K562 (cell line): Measurements from ENCODE around the gene ACADSB. TPM values are rescaled to one million over a fixed set of nuclear protein-coding genes. Genes with fewer than 3 reads are reported as not detected.

ENCODE experiments used
- ATAC-seq: fragments of 200-7000 bp; cut with Tn5 transposase; 3 replicates; pipeline ENCODE4 v1.9.1; 2020; ENCODE audit warnings: moderate library complexity
- BruUV-seq: library from RNA; stranded (reverse); fragments of 400-500 nt; replicated peaks from 2 replicates; lab custom pipeline; 2021; lab: Mats Ljungman, UMichigan
- CTCF ChIA-PET: fragments of 300-600 bp; formaldehyde crosslinking; extraction: SDS; loops from one replicate; lab custom pipeline; 2021; ENCODE audit warnings: low intra/inter-chr PET ratio; lab: Yijun Ruan, JAX
- POLR2A ChIA-PET: fragments of 300-600, 350-650 bp; sonication (Branson Sonifier 250); formaldehyde crosslinking; extraction: SDS; loops from one replicate; lab custom pipeline; 2021; ENCODE audit warnings: antibody characterized with exemption, inconsistent platforms; lab: Yijun Ruan, JAX
- DNase-seq, 4 experiments: peaks; one replicate each; pipeline versions ENCODE4 v3.0.0 to v3.0.0-alpha.2; 2011 to 2018; ENCODE audit warnings: low spot score in 3 of 4, mixed read lengths in 3 of 4; ENCODE audit errors: extremely low read depth in 1 of 4
- FAIRE-seq: peaks from 2 replicates; lab custom pipeline; 2011; peaks lifted over from hg19 to GRCh38; lab: Jason Lieb, UNC
- H2AFZ ChIP-seq: 2 replicates; pipeline ENCODE4 v1.6.0; 2011; ENCODE audit warnings: low read depth, low read length, control low read depth, inconsistent platforms
- H3K27ac ChIP-seq: fragments of 200-600 bp; 3 replicates; pipeline ENCODE4 v1.8.0; 2011; ENCODE audit warnings: low read depth, mild to moderate bottlenecking, control low read depth, inconsistent platforms, low read length, moderate library complexity, mixed read lengths; ENCODE audit errors: extremely low read depth
- H3K27me3 ChIP-seq, 2 experiments: fragments of 300-600 bp in 1 of 2; 2 replicates in 1 of 2; 3 replicates in 1 of 2; pipeline versions ENCODE4 v1.6.0 to v1.8.0; 2011; ENCODE audit warnings: inconsistent platforms in 2 of 2, low read length in 2 of 2, mild to moderate bottlenecking in 1 of 2, mixed read lengths in 1 of 2, moderate library complexity in 1 of 2; ENCODE audit not compliant: control insufficient read depth in 2 of 2, insufficient read depth in 2 of 2
- H3K36me3 ChIP-seq: fragments of 300-600 bp; 3 replicates; pipeline ENCODE4 v1.8.0; 2011; ENCODE audit warnings: mild to moderate bottlenecking, low read length, inconsistent platforms; ENCODE audit not compliant: control insufficient read depth, insufficient read depth
- H3K4me1 ChIP-seq, 2 experiments: fragments of 200-600 bp in 1 of 2; replicated peaks in 1 of 2; 2 replicates in 1 of 2; 3 replicates in 1 of 2; pipeline versions ENCODE4 v1.5.1 to v1.8.0; 2011; ENCODE audit warnings: inconsistent platforms in 2 of 2, low read length in 2 of 2, mild to moderate bottlenecking in 1 of 2, mixed read lengths in 1 of 2, moderate library complexity in 1 of 2; ENCODE audit not compliant: control insufficient read depth in 2 of 2, insufficient read depth in 2 of 2
- H3K4me2 ChIP-seq: 2 replicates; pipeline ENCODE4 v1.6.1; 2011; ENCODE audit warnings: low read length, control low read depth, inconsistent platforms, mixed read lengths; ENCODE audit not compliant: insufficient read depth
- H3K4me3 ChIP-seq: fragments of 200-600 bp; sonication (generic), shearing (Covaris generic); 2 replicates; pipeline ENCODE4 v1.5.1; 2016; ENCODE audit warnings: control low read depth, inconsistent platforms
- H3K79me2 ChIP-seq: fragments of 200-600 bp; 3 replicates; pipeline ENCODE4 v1.8.0; 2011; ENCODE audit warnings: low read length, inconsistent platforms; ENCODE audit not compliant: control insufficient read depth, insufficient read depth
- H3K9ac ChIP-seq, 2 experiments: 2 replicates each; pipeline versions ENCODE4 v1.6.0 to v1.6.1; 2011; ENCODE audit warnings: low read depth in 2 of 2, low read length in 2 of 2, control low read depth in 1 of 2, inconsistent platforms in 1 of 2, mild to moderate bottlenecking in 1 of 2, mixed read lengths in 1 of 2; ENCODE audit not compliant: insufficient read depth in 1 of 2
- H3K9me1 ChIP-seq: one replicate; pipeline ENCODE4 v1.6.0; 2011; ENCODE audit warnings: inconsistent platforms, mild to moderate bottlenecking, low read length, moderate library complexity; ENCODE audit not compliant: control insufficient read depth, insufficient read depth
- H3K9me3 ChIP-seq: replicated peaks from 2 replicates; pipeline ENCODE4 v1.5.1; 2011; ENCODE audit warnings: low read depth, low read length, inconsistent platforms; ENCODE audit not compliant: control insufficient read depth, insufficient read depth
- H4K20me1 ChIP-seq: replicated peaks from 2 replicates; pipeline ENCODE4 v1.6.1; 2011; ENCODE audit warnings: low read length, inconsistent platforms, mixed read lengths; ENCODE audit not compliant: control insufficient read depth, insufficient read depth
- BRCA1 ChIP-seq, 2 experiments: fragments of 450-650 bp in 1 of 2; sonication (generic) in 1 of 2; formaldehyde crosslinking in 1 of 2; IDR thresholded peaks; 2 replicates each; pipeline versions ENCODE4 v1.5.0 to v1.6.1; 2017 to 2020; ENCODE audit warnings: mild to moderate bottlenecking in 1 of 2, missing genetic modification reagents in 1 of 2
- KLF10 ChIP-seq: fragments of 250-450 bp; sonication (Bioruptor Pico); IDR thresholded peaks from 2 replicates; pipeline ENCODE4 v1.6.1; 2021; ENCODE audit warnings: matching md5 sums
- MCM2 ChIP-seq: fragments of 450-650 bp; IDR thresholded peaks from 2 replicates; pipeline ENCODE4 v1.6.1; 2017; ENCODE audit warnings: low read depth, mild to moderate bottlenecking
- NFIX ChIP-seq: fragments of 250-450 bp; sonication (Bioruptor Pico); IDR thresholded peaks from 2 replicates; pipeline ENCODE4 v1.4.0; 2020; ENCODE audit warnings: low read depth, mild to moderate bottlenecking, moderate library complexity
- PML ChIP-seq: IDR thresholded peaks from 2 replicates; pipeline ENCODE4 v1.6.1; 2012; ENCODE audit warnings: low read length, inconsistent platforms
- ZNF431 ChIP-seq: sonication (generic); formaldehyde crosslinking; IDR thresholded peaks from 2 replicates; pipeline ENCODE4 v1.8.0; 2022; ENCODE audit warnings: mild to moderate bottlenecking, missing genetic modification reagents
- ZNF444 ChIP-seq: fragments of 250-450 bp; sonication (Bioruptor Pico); IDR thresholded peaks from 2 replicates; pipeline ENCODE4 v1.4.0; 2020; ENCODE audit warnings: mild to moderate bottlenecking, moderate library complexity
- WGBS: fragments of 100-300 bp; shearing (Covaris generic); methylation state at CpG from one replicate; pipeline ENCODE4 v1.1.6; 2016; ENCODE audit warnings: low coverage, mixed read lengths; ENCODE audit not compliant: insufficient coverage; ENCODE audit errors: missing lambda C conversion rate; 5-methylcytosine and 5-hydroxymethylcytosine counted together
- in situ Hi-C: fragments of 300-500 bp; cut with MboI; formaldehyde crosslinking; loops from 4 replicates; pipeline ENCODE4 v1.15.0; 2018; ENCODE audit warnings: inconsistent platforms, mixed read lengths
- intact Hi-C: fragments of 100-400 bp; cut with micrococcal nuclease; formaldehyde crosslinking; loops from 2 replicates; pipeline ENCODE4 v1.14.2; 2022
- polyA plus RNA-seq, 8 experiments: library from polyadenylated mRNA; depleted of rRNA in 4 of 8; stranded (reverse) in 5 of 8; unstranded in 3 of 8; fragments of >200 nt; fragmentation: Nextera tagmentation in 2 of 8; fragmentation: Illumina TruSeq in 1 of 8; extraction: Ambion mirVana in 2 of 8; extraction: Trizol in 1 of 8; gene quantifications; 2 replicates each; pipeline versions ENCODE4 v1.2.1 to v1.2.3, GENCODE V29; 2011 to 2014; ENCODE audit warnings: inconsistent platforms in 1 of 8, missing spikeins in 1 of 8
- total RNA-seq, 7 experiments: library from RNA; depleted of rRNA in 6 of 7; stranded (reverse); fragments of >200 nt in 6 of 7; fragmentation: Illumina TruSeq in 2 of 7; extraction: Trizol in 2 of 7; gene quantifications; 2 replicates each; pipeline versions ENCODE4 v1.2.1 to v1.2.3, GENCODE V29; 2011 to 2021; ENCODE audit warnings: low replicate concordance in 1 of 7
- TF ChIP-seq, protein P1 (sequence below): fragments of 450-650 bp; IDR thresholded peaks from 2 replicates; pipeline ENCODE4 v1.6.1; 2016
- TF ChIP-seq, protein P2 (sequence below): conservative IDR thresholded peaks from 2 replicates; pipeline ENCODE4 v1.6.1; 2011; ENCODE audit warnings: low read depth, mild to moderate bottlenecking, low read length; ENCODE audit not compliant: control insufficient read depth
- TF ChIP-seq, protein P3 (sequence below), 2 experiments: fragments of 450-650 bp; IDR thresholded peaks; 2 replicates each; pipeline ENCODE4 v1.6.1; 2016
- TF ChIP-seq, protein P4 (sequence below): fragments of 200-800 bp; sonication (Bioruptor generic); IDR thresholded peaks from 2 replicates; pipeline ENCODE4 v1.6.1; 2017; ENCODE audit warnings: missing genetic modification characterization, missing compliant biosample characterization

ACADSB gene
- total and polyA plus RNA-seq, 9 of the 15 experiments (the other 6 are each of a cell fraction or from before 2014, with no cell fraction given) = 2.9 to 9.1 (median 5.8) TPM

DNA sequence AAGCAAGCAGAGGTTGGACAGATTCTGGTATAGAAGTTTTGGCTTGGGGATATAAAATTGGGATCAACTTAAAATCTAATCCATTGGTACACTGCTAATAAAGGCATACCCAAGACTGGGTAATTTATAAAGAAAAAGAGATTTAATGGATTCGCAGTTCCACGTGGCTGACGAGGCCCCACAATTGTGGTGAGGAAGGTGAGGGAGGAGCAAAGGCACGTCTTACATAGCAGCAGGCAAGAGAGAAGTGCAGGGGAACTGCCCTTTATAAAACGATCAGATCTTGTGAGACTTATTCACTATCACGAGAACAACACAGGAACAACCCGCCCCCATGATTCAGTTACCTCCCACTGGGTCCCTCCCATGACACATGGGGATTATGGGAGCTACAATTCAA, 9.7 kb downstream of the ACADSB start:
- BruUV-seq = no TSS peak
- Histone ChIP-seq H3K4me2 (no peak overlapping the region), H3K4me1 (no peaks in the 10 kb centered on the region; a peak in 1 of 5 replicates), H3K4me3 (no peak overlapping the region)
- 48% methylated on average over 6 of the region's 7 CpGs for WGBS
- POLR2A ChIA-PET = interaction anchor here (0.6 to 1.0 kb wide), 2 partner anchors 9 to 203 kb away, joined by 3 to 4 read pairs; partner anchors contain the start of gene ACADSB
- DNase-seq = no peak
- TF ChIP-seq ZNF431 (CRISPR knock-in tag) (peak; percentile 94), BRCA1 (IDR thresholded peaks at IDR 0.05) (no peak), BRCA1 (CRISPR knock-in tag; IDR thresholded peaks at IDR 0.05) (no peak)
- TF ChIP-seq, all 486 proteins: peak for 1
- no peaks in the 10 kb centered on the region for H3K27me3 ChIP-seq
- CTCF ChIA-PET = no interaction called here
- no peaks in the 10 kb centered on the region for H3K9me1 ChIP-seq
- no peak for ATAC-seq
- no peak for FAIRE-seq
- H3K9ac ChIP-seq = no peak overlapping the region
- intact Hi-C loops (no loop called here), in situ Hi-C loops (no loop called here)
- H3K9me3 ChIP-seq = no peaks in the 10 kb centered on the region
- no peaks in the 10 kb centered on the region for H3K36me3 ChIP-seq
- no peaks in the 10 kb centered on the region for H3K79me2 ChIP-seq
- H3K27ac ChIP-seq = no peak overlapping the region
- no peak overlapping the region for H2AFZ ChIP-seq
- no peaks in the 10 kb centered on the region for H4K20me1 ChIP-seq

DNA sequence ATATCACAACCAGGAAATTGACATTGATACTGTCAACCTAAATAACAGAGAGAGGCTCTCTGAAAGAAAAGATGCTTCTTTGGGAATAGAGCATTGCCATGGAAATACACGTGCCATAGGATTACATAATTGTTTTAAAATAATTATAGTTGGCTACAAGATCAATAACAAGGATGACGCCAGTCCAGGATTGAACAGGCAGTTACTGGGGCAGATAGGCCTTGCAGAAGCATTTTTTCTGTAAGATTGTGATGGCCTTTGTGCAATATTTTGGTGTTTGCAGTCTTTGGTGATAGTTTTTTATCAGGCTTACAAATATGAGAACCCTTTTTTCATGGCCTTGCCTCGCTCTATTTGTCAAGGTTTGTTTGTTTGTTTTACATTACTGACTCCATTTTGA, 10.5 kb downstream of the ACADSB start:
- Histone ChIP-seq H3K27ac (no peak overlapping the region), H3K4me3 (no peak overlapping the region), H3K79me2 (no peaks in the 10 kb centered on the region), H3K27me3 (no peaks in the 10 kb centered on the region), H3K9me3 (no peaks in the 10 kb centered on the region), H3K4me2 (no peak overlapping the region), H3K4me1 (no peaks in the 10 kb centered on the region), H4K20me1 (no peaks in the 10 kb centered on the region), H3K9ac (no peak overlapping the region), H3K9me1 (no peaks in the 10 kb centered on the region), H2AFZ (no peak overlapping the region), H3K36me3 (no peaks in the 10 kb centered on the region)
- FAIRE-seq (no peak), DNase-seq (no peak), ATAC-seq (no peak)
- WGBS = 48% methylated on average over 3 of the region's 3 CpGs
- intact Hi-C loops (no loop called here), in situ Hi-C loops (no loop called here)
- no TSS peak for BruUV-seq
- POLR2A ChIA-PET = interaction anchor here (0.6 kb wide), 1 partner anchor 202 kb away, joined by 4 read pairs; no protein-coding TSS in a partner anchor
- CTCF ChIA-PET = no interaction called here
- TF ChIP-seq KLF10 (CRISPR knock-in tag) (no peak), NFIX (CRISPR knock-in tag) (no peak), ZNF444 (CRISPR knock-in tag) (no peak), MCM2 (no peak), PML (no peak)
- TF ChIP-seq, protein P1, sequence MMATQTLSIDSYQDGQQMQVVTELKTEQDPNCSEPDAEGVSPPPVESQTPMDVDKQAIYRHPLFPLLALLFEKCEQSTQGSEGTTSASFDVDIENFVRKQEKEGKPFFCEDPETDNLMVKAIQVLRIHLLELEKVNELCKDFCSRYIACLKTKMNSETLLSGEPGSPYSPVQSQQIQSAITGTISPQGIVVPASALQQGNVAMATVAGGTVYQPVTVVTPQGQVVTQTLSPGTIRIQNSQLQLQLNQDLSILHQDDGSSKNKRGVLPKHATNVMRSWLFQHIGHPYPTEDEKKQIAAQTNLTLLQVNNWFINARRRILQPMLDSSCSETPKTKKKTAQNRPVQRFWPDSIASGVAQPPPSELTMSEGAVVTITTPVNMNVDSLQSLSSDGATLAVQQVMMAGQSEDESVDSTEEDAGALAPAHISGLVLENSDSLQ = no peak
- TF ChIP-seq, protein P2, sequence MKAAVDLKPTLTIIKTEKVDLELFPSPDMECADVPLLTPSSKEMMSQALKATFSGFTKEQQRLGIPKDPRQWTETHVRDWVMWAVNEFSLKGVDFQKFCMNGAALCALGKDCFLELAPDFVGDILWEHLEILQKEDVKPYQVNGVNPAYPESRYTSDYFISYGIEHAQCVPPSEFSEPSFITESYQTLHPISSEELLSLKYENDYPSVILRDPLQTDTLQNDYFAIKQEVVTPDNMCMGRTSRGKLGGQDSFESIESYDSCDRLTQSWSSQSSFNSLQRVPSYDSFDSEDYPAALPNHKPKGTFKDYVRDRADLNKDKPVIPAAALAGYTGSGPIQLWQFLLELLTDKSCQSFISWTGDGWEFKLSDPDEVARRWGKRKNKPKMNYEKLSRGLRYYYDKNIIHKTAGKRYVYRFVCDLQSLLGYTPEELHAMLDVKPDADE = no peak
- TF ChIP-seq, protein P3, sequence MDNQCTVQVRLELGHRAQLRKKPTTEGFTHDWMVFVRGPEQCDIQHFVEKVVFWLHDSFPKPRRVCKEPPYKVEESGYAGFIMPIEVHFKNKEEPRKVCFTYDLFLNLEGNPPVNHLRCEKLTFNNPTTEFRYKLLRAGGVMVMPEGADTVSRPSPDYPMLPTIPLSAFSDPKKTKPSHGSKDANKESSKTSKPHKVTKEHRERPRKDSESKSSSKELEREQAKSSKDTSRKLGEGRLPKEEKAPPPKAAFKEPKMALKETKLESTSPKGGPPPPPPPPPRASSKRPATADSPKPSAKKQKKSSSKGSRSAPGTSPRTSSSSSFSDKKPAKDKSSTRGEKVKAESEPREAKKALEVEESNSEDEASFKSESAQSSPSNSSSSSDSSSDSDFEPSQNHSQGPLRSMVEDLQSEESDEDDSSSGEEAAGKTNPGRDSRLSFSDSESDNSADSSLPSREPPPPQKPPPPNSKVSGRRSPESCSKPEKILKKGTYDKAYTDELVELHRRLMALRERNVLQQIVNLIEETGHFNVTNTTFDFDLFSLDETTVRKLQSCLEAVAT (IDR thresholded peaks at IDR 0.05) = no peak
- TF ChIP-seq, protein P4, sequence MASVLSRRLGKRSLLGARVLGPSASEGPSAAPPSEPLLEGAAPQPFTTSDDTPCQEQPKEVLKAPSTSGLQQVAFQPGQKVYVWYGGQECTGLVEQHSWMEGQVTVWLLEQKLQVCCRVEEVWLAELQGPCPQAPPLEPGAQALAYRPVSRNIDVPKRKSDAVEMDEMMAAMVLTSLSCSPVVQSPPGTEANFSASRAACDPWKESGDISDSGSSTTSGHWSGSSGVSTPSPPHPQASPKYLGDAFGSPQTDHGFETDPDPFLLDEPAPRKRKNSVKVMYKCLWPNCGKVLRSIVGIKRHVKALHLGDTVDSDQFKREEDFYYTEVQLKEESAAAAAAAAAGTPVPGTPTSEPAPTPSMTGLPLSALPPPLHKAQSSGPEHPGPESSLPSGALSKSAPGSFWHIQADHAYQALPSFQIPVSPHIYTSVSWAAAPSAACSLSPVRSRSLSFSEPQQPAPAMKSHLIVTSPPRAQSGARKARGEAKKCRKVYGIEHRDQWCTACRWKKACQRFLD (CRISPR knock-in tag) = no peak
